COLO829 (cell line): ENCODE results near the gene HAUS7.

Source experiments
- DNase-seq: peaks from one replicate; pipeline ENCODE4 v3.0.0; 2012; ENCODE audit warnings: low spot score

HAUS7 gene

DNA sequence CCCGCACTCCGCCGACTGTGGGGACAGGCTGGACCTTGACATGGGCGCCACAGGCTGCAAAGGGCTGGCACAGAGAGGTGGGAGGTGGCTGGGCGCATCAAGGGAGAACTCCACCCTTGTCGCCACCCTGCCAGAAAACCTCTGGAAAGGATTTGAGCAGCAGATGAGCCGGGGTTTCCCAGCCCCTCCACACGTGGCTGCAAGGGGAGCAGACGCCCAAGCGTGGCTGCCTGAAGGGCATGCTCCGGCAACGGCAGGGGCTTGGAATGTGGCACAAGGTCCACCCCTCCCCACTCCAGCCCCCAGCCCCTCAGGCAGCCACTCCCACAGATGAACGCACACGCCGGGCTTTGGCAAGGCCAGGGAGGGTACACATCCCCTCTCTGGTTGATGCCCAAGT, 29.0 kb upstream of the HAUS7 start:
- DNase-seq = no peak

DNA sequence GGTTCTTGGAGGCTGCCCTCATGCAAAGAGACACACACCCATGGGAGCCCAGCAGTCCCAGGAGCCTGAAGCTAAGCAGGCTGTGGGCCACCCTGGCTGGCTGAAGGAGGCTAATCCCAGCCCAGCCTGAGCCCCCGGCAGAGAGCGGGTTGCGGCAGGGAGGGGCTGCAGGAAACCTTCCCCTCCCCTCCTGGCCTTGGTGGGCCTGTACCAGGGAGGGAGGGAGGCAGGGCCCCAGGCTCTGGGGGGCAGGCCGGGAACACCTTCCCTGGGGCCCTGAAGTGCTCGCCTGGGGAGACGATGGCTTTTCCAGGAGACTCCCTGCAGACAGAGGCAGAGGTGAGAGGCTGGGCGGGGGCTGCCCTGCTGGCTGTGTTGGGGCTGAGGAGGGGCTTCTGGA, 28.1 kb upstream of the HAUS7 start:
- DNase-seq = no peak

DNA sequence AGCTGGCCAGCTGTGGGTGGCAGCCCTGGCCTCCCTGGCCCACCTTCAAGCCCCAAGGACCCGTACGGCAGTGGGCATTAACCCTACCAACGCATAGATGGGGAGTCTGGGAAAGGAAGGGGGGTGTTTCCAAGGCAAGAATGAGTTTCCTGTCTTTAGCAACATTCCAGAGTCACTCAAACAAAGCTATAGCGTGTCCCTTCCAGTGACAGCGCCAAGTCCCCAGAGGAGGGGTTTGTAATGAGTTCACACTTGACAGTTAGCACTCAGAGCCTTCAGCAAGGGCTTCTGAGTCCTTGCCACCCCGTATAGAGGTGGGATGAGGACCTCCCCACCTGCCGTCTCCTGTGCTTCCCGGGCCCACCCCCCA, 26.2 kb upstream of the HAUS7 start:
- DNase-seq = no peak

DNA sequence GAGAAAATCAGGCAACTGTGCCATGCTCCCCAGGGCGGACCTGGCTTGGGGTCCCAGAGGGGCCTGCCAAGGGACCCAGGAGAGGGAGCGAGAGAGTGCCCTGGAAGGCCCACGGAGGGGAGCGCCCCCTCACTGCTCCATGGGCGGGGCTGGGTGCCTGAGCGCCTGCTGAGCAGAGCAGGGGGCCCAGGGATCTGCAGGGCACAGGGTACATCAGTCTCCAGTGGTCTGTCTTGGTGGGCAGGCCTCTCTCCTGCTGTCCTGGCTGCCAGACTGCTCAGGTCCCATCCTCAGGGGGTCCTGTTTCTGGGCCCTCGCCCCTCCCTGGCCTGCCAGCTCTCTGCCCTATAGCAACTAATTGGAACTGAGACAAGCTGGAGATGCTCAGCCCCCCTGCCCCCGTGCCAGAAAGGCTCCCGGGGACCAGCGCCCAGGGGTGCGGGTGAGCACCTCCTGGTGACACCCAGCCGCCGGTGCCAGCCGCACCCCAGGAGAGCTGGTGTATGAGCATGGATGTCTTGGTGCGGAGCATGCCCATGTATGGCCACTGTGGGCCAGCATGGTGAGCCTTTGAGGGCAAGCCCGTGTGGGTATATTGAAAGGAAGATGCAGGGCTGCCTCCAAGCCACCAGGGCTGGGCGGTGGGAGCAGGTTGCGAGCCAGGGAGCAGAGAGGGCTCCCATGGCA, 25.7 kb upstream of the HAUS7 start:
- no peak for DNase-seq

DNA sequence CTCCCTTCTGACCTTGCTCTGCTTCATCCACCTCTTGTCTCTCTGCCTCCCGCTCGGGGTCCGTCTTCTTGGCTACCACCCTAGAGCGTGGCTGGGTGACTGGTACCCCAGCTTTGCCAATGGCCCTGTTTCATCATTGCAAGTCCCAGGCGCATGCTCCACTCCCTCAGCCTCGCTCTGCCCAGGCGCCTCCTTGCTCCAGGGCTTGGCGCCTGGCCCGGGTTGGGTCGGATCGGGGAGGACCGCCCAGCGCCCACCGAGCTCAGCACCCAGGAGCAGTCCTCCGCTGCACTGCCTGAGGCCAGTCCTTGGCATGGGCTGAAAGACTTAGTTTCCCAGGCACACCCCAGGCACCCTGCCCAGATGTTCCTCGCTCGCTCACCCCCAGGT, 25.0 kb upstream of the HAUS7 start:
- no peak for DNase-seq

DNA sequence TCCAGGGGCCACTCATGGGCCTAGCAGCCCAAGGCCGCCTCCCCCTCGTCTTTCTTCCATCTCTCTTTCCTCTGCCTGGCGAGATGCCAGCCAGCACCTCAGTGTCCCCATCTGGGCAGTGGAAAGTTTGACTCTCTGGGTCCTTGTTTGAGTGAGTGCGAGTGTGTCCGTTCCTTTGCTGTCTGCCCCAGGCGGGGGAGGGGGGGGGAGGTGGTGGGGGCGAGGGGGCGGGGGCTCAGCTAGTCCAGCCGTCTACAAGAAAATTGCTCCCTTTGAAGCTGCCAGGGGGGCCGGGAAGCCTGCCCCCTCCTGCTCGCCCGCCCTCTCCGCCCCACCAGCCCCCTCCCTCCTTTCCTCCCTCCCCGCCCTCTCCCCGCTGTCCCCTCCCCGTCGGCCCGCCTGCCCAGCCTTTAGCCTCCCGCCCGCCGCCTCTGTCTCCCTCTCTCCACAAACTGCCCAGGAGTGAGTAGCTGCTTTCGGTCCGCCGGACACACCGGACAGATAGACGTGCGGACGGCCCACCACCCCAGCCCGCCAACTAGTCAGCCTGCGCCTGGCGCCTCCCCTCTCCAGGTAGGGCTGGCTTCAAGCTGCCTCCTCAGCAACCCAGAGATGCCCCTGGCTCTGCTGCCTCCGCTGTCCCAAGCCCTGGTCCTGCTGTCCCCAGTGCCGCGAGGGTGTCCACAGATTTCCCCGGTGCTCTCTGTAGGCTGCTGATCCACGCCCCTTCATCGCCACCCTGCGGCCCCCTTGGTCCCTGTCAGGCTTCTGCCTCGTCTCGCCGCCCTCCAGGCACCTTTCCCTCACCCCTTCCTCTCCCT, 24.4 kb upstream of the HAUS7 start, which contains the start of gene BGN:
Gene BGN (plus strand): TSS at position 440 of the 821 bp plus-strand sequence. CDS start 9,652 bp downstream, outside the sequence.
- peak; percentile 7 for DNase-seq

DNA sequence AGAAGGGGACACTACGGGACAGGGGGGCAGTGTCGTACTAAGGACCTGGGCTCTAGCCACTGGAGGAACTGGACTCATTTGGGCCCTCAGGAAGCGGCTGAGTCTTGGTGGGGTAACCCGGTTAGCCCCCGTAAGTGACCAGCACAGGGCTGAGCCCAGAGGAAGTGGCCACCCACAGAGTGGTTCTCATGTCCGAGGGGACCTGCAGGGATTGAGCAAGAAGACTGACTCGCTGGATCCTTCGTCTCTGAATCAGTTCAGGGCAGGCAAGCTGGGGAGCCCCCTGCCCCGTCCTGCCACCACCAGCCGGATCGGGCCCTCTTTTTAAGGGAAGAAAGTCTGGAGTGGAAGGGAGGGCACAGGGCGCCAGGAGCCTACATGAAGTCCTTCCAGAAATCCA, 23.7 kb upstream of the HAUS7 start:
- DNase-seq = no peak

DNA sequence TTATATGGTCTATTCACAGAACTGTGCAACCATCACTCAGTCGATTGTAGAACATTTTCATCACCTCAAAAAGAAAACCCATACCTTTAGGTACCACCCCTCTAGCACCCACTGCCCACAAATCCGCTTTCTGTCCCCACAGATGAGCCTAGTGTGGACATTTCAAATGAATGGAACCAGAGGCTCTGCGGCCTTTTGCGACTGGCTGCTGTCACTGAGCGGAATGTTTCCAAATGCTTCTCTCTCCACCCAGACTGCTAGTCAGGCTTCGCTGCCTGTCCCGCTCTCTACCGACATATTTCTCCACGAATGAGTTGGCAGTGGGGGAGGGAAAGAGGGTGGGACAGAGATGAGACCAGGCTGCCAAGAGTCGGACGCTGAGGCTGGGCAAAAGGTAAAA, 22.7 kb upstream of the HAUS7 start:
- DNase-seq = no peak

DNA sequence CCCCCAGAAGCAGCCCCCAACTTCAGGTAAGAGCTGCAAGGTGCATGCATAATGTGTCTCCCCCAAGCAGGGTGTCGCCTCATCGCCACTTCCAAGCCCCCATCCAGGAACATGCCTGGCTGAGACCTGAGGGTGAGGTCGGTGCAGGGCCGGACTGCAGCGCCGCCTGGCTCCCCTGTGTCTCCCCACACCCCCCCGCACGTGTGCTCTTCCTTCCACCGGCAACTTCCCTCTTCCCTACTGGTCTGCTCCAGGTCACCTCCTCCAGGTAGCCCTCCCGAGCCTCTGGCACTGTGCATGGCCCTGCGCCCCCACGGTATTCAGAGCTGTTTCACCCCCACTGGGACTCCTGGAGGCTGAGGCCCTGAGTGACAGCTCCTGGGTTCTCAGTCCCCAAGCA, 22.2 kb upstream of the HAUS7 start:
- no peak for DNase-seq

DNA sequence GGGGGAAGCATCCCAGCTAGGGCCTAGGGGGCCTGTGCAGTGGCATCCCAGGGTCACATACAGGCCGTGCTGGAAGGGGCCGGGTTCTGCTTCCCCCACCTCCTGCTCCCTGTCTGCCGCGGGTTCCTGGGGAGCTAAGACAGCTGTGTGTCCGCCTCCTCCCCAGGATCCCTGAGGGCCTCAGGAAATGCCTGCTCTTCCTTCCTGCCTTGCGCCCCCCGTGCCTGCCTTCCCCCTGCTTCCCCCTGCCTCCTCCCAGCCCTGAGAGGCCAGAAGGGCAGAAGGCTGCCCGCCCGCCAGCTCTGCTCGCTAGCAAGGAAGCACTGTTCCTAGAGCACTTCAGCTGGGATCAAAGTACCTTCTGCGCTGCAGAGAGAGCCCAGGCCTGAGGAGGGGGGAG, 21.5 kb upstream of the HAUS7 start:
- DNase-seq = no peak

DNA sequence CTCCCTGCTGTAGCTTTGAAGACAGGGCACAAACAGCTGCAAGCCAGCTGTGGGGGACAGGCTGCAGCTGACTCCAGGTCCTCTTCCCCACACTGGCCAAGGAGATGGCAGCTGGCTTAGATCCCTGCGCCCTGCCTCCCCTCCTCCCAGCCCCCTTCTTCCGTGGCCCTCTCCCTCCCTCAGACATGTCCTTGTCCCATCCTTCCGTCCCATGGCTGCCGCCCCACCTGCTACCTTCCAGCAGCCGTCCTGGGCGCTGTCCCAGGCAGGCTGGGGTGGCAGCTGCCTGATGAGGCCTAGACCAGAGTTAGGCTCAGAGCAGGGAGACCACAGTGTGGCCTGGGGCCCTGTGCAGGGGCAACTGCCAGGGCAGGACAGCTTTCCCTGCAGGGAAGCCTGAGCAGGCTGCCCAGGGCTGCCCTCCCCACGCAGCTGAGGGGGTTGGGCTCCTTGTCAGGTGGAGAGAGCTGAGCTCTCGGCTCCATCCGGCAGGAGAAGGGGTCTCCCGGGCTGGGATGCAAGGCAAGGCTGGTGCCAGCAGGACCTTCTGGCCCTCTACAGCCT, 21.1 kb upstream of the HAUS7 start:
- DNase-seq = no peak

DNA sequence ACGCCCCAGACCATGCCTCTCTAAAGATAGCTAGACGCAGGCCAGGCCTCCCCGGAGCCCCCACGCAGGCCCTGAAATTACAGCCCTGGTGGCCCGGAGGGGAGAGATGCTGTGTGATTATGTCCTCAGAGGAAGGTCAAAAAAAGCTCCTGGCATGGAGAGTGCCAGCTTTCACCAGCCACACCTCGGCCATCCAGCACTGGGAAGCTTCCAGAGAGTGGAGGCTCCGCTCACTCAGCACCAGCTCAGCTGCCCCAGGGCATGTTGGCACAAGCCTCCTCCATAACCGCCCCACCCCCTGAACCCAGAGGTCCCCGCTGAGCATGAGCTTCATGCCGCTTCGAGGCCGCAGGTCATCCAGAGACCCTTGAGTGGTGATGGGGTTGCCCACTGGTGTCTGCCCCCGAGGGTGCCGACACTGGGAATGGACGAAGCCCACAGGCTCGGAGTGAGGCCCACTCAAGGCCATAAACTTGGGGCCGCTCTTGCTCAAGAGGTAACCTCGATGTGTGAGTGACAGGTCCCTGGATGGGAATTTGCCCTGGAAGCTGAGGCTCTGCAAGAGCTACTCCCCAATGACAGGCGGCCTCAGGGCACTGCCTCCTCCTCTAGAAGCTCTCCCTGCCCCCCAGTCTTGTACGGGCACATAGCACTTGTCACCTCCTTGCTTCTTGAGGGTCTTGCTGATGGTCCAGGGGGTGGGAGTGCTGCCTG, 20.0 kb upstream of the HAUS7 start:
- no peak for DNase-seq

DNA sequence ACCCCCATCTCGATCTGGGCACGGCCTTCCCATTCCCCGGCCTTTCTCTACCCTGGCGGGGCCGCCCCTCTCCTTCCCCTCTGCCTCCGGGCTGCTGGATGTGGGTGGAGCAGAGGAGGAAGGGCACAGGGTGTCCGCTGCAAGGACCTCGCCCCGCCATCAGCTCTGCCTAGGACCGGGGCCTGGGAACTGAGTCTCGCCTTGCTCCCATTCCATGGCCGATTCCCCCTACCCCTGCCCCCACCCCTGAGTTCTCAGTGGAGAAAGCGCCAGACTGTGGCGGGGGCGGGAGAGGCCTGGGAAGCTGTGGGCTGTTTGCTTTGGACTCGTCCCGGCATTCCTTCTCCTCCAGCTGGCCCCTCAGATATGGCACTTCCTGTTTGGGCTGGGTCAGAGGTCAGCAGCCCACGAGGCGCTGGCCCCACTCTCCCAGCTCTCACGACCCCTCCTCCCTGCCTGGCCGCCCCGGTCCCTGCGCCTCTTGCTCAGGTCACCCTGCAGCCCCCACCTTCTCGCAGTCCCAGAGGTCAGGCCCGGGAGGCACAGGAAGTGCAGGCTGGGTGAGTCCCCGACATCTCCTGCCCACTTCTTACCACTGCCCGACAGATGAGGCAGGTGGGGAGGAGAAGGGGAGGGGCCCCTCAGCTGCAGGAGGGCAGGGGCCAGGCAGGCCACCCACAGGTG, 18.0 kb upstream of the HAUS7 start:
- no peak for DNase-seq

DNA sequence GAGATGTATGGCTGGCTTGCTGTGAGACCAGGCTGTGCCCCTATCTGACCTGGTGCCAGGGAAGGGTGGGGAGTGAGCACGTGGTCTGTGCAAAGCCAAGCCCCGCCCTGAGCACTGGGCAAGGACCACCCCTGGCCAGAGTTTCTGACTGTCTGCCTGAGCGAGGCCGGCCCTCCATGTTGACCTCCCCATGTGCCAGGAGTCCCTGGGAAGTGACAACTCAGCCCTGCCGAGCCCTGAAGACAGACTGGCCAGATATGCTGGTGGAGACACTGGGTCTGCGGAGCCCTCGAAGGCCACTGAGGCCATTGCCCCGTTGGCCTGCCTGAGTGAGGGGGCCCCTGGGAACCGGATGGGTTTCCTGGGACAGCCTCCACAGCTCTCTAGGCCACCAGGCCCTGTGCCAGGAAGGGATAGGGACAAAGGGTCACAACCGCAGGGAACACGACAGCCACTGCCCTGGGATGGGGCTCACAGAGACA, 17.3 kb upstream of the HAUS7 start:
- no peak for DNase-seq

DNA sequence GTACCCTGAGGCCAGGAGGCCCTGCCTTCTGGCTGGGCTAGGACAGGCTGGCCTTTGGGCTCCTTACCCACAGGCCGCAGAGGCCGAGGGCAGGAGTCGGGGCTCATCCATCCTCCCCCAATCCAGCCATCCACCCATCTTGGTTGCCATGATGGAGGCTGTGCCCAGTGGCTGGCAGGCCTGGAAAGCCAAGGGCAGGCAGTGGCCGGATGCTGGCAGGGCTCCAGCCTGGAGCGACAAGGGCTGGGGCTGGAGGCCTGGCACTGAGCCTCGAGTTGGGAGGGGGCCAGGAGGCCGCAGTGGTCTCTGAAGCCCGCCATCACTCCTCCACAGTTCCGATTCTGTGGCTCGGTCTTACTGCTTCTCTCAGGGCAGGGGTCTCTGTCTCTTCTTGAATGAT, 15.8 kb upstream of the HAUS7 start:
- no peak for DNase-seq

DNA sequence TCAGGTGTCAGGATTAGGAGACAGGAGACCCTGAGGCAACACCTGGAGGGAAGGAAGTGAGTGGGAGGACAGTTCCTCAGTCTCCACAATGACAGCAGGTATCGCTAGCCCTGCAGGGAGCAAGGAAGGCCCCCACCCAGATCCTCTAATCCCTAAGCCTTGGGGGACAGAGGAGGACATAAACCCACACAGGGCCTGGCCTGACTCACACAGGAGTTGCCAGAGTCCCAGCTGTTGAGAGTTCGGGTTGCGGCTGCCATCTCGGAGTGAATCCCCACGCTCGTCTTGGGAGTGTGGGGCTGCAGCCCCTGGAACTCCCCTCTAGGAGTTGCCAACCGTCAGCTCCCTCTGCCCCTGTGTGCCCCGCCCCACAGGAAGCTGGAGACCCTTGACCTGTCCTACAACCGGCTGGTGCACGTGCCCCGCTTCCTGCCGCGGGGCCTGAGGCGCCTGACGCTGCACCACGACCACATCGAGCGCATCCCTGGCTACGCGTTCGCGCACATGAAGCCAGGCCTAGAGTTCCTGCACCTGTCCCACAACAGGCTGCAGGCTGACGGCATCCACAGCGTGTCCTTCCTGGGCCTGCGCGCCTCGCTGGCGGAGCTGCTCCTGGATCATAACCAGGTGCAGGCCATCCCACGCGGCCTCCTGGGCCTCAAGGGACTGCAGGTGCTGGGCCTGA, 15.2 kb upstream of the HAUS7 start:
- no peak for DNase-seq

DNA sequence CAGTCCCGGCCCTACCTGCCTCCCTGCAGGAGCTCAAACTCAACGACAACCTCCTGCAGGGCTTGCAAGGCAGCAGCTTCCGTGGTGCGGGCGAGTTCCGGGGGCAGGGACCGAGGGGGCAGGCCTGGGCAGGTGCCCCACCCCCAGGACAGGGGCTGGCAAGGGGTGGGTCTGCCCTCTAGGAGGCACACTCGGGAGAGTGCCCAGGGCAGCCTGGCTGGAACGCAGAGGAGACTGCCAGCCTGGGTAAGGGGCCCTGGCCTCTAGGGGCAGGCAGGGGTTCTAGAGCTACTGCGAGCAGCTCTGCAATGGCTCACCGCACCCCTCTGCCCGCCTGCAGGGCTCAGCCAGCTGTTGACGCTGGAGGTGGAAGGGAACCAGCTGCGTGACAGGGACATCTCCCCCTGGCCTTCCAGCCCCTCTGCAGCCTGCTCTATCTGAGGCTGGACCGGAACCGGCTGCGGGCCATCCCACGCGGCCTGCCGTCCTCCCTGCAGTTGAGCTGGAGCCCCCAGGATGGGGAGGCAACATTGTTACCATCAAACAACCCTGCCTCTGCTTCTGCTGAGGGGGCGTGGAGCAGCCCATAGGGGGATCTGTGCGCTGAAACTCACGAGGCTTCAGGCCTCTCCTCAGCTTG, 12.1 kb upstream of the HAUS7 start:
- DNase-seq = no peak

DNA sequence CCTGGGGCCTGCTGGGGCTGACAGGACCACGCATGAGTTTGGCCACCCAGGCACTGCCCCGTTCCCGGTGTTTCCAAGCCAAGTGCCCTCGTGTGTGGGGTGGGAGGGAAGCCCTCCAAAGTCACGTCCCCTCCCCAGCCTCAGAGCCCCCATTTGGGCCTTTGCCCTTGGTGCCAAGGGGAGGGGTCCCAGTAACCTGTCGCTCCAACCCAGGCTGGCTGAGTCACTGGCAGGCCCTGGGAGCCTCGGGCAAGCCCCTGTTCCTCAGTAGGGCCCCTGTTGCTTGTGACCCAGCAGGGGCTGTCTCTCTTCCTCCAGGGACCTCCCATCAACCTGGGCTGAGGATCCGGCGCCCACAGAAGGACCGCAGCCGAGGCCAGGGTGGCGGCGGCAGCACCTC, 10.7 kb upstream of the HAUS7 start:
- DNase-seq = no peak

DNA sequence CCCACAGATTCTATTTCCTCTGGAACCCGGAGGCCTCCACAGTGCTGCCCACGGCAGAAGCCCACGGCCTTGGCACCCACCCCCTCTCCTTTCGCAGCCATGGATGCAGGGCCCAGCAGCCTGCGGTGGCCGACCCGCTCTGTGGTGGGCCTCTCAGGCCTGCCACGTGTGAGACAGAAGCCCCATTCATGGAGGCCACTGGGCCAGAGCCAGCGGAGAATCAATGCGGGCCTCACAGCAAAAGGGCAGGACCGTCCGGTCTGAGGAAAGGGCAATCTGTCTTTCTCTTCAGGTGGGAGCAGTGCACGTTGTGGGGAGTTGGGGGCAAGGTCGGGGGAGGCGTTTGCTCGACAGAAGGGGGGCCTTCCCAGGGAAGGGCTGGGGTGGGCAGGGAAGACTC, 8.4 kb upstream of the HAUS7 start:
- peak; percentile 42 for DNase-seq

DNA sequence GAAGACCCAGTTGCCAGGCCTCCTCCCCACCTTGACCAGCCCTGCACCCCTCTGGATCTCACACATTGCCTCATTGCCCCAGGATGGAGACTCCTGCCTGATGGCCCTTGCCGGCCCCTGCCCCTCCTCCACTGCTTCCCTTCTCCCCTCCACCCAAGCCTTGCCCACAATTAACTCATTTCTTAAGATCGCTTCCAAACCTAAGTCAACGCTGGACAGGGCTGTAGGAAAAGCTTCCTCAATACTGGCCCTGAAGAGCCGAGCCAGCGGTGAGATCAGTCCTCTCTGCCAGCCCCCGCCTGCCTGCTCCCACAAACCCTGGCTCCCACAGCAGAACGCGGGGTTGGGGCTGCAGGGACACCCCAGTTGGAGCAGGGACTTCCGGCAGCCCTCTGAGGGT, 7.5 kb upstream of the HAUS7 start:
- no peak for DNase-seq

DNA sequence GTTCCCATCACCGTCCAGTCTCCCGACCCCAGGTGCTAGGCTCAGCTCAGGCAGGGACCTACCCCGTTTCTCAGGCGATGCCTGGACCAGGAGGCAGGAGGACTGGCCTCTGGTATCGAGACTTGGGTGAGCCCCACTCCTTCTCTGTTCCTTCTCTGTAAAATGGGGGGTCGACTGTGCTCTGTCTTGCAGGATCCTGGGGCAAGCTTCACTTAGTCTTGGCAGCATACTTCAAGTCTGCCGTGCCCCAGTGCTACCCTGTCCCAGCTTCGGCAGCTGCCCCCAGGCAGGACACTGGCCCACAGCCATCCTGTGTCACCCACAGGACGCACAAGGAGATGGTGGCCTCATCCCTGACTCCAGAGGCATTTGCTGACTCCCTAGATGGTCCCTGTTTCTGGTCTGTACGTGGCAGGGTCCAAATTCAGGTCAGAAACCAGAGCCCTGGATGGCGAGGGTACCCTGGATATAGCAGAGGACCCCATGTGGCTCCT, 7.0 kb upstream of the HAUS7 start:
- DNase-seq = no peak
